ENCODE data around the gene SLC9A1.
"Not testable (repeated sequence)": the region's sequence is repeated elsewhere in the genome, so short reads cannot be mapped to it uniquely, and the experiment has no call there.

Gene SLC9A1

DNA sequence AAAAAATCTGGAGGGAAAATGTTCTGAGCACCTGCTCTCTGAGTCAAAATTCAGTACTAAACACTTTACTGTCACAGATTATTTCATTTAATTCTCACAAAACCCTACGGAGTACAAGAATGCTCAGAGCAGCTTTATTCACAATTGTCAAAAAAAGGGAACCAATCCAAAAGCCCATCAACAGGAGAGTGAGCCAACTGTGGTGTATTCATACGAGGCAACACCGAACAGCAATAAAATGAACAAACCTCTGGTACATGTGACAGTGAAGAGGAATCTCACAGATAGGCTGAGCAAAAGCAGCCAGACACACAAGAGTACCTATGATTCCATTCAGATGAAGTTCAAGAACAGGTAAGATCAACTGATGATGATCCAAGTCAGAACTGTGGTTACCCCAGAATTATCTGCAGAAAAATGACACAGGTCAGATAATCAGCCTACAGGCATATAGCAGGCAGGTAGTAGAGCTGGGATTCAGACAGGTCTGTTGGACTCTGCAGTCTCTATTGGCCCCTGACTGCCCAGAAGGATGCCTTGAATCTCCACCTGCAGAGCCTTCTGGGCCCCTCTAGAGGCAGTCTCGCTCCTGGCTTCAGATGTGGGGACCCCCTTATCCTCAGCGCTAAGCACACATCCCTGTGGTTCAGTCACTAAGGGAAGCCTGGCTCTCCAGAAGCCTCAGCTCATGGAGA is 19.2 kb downstream of the SLC9A1 start:
- no peak for DNase-seq

DNA sequence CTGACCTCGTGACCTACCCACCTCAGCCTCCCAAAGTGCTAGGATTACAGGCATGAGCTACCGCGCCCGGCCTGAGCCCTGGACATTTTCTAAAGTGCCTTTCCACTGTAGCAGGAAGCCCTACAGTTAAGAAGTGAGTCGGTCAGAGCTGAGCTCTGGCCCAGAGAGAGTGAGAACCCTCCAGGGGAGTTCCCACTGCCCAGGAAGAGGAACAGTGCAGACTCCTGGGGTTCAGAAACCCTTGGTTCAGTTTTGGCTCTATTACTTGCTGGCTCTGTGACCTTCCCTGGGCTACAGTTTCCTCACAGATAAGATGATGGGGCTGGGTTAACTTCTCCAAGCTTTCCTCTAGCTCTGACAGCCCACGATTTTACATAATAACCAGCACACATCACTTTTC is 20.9 kb downstream of the SLC9A1 start:
- DNase-seq: no peak

DNA sequence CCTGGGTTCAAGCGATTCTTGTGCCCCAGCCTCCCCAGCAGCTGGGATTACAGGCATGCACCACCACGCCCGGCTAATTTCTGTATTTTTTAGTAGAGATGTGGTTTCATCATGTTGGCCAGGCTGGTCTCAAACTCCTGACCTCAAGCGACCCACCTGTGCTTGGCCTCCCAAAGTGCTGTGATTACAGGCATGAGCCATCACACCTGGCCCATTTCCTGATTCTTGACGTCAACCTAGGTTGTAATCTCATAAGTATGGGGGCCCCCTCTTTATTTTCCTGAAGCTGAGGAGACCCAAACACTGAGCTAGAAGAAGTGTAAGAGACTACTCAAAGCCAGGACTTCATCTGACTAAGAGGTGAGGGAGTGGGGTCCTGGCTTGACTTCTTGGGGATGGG is 21.8 kb downstream of the SLC9A1 start:
- no peak for DNase-seq

DNA sequence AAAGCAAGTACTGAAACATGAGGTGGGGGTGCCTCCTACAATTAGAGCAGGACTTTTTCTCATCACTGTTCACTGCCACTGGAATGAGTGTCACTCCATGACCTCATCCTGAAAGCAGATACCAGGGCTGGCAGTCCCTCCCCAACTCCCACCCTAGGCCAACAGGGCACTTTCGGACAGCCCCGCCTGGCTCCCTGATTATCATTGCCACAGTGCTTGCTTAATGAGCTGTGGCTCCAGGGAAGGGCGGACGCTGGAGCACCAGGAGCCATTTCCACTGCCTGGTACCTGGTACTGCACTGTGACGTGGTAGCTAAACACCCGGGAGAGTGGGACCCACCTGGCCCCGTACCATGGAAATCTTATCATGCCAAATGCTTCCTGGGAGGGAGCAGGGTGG is 22.3 kb downstream of the SLC9A1 start:
- DNase-seq: no peak

DNA sequence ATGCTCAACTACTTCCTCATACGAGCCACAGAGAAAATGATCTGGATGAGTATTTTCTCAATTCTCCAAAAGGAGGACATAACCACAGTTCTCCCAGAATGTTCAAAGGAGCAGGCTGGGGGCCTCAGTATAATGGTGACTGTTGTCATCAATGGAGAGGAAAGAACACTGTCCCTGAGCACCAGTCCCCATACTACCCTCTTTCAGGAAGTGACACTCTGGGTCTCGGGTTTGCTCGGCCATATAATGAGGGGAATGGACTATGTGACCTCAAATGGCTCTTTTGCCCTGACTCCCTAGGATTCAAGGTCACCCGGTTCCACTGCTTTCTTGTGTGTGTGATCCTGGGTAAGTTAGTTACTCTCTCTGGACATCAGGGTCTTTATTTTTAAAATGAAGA is 22.8 kb downstream of the SLC9A1 start:
- no peak for DNase-seq

DNA sequence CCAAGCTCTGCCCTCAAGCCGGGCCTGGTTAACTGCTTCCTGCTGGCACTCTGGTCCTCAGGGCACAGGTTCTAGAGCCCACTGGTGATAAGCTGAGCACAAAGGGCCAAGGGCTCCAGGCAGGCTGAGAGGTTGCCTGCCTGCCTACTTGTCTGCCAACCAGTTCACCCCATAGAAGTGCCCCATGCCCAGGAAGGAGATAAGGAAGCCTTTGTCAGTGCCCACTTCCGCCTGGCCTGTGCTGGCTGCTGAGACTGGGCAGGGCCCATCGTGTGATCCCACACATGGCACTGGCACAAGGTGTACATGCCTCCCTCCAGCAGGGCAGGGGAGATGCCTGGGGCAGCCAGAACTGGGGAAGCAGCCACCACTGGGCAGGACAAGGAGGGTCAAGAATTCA is 24.1 kb downstream of the SLC9A1 start:
- no peak for DNase-seq

DNA sequence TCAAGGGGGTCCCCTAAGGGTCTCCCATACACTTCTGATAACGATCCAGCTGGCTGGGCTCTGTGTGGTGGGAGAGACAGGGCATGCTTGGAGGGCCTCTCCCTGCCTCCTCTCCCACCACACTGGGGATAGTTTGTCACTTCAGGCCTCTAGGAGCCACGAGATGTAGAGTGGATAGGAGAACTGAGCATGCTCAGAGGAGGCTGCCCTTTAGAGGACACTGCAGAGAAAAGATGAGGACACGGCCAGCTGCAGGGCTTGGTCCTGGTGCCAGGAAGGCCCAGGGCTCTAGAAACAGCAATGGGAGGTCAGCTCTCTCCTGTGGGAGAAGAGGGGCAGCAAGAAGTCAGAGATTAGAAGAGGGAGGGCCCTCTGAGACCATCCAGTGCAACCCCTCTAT is 25.7 kb downstream of the SLC9A1 start:
- peak in 1 of 56 donors; percentile 19 for DNase-seq

DNA sequence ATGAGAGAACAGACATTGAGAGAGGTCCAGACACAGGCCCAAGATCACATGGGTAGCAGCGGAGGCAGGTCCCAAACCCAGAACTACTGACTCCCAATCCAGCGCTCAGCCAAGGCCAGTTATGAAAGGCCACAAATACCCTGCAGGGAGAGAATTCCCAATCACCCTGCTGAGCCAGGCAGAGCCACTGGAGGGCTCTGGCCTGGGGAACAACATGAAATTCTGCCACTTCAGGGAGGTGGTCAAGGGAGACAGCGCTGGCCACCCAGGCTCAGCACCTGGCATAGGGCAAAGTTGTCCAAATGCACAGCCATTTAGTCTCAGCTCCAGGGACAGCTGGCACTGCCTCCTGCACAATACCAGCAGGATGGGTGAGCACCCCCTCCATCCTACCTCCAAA is 27.5 kb downstream of the SLC9A1 start:
- DNase-seq: no peak

DNA sequence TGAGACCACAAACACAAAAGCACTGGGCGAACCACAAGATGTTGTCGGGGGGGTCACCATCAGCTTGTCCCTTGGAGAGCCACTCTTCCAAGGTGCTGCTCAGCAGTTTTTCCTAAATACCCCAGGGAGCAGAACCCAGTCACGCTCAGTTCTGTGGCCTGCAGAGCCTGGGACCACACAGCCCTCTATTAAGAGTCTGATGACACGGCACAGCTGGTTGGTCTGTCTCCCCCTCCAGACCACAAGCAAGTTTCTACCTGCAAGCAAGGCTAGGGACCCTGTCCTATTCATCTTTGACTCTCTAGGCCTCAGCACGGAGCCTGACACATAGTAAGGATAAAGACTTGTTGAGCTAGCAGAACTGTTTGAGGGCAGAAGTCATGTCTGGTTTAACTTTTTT is 28.5 kb downstream of the SLC9A1 start:
- DNase-seq: no peak

DNA sequence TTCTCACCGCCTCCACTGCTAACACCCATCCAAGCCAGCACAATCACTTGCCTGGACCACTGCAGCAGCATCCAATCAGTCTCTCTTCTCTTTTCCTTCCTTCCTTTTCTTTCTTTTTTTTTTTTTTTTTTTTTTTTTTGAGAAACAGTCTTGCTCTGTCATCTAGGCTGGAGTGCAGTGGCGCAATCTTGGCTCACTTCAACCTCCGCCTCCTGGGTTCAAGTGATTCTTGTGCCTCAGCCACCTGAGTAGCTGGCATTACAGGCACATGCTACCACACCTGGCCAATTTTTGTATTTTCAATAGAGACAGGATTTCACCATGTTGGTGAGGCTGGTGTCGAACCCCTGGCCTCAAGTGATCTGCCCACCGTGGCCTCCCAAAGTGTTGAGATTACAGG is 29.8 kb downstream of the SLC9A1 start:
- DNase-seq: not testable (repeated sequence)

DNA sequence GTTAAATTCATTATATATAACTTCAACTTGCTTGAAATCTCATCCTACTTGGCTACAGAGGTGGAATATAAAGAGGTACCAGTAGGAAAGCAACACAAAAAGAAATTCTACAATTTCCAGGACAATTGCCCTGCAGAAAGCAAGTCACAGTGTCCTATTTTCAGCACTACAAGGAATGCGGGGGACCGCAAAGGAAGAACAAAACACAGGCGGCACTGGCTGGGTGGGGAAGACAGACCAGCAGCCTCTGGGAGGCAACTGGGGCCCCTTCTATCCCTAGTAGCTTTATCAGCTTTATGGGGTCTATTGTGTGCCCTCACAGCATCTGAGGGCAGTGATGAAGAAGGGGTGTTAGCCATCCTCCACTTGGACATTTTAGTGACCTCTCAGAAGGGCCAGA is 30.5 kb downstream of the SLC9A1 start:
- DNase-seq: peak in 2 of 56 donors; percentile 10 to 13

DNA sequence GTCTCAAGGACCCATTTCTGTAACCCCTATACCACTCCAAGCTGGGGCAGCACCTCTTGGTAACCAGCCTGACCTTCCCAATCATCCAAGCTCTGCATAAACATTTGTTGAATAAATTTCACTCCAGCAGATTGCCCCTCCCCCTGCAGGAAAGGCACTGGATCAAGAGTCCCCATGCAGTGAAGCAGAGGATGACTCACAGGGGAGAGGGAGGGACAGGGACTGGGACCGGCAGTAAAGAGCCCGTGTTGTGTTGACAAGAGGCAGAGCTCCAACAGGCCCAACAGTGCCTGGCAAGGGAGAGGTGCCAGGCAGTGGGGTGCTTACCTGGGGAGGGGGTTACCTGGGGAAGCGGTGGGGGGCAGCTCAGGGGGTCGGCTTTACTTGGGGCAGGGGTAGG is 32.3 kb downstream of the SLC9A1 start:
- peak in 25 of 56 donors; percentile 11 to 71 (median 37) for DNase-seq

DNA sequence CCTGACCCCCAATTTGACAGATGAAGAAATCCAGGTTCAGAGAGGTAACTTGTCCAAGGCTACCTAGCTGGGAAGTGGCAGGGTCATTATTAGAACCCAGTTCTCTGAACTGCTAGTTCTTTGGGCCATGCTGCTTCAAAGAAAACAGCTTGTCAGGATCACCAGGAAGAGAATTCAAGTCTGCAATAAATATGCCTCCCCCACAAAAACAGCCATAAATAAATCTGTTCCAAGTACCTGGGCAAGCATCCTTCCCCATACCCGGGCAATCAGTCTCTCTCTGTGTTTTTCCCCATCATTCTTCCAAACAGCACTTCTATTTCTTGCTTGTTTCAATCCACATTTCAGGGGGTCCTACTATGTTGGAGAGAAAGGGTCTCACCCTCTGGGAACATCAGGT is 34.1 kb downstream of the SLC9A1 start:
- peak in 1 of 56 donors; percentile 11 for DNase-seq

DNA sequence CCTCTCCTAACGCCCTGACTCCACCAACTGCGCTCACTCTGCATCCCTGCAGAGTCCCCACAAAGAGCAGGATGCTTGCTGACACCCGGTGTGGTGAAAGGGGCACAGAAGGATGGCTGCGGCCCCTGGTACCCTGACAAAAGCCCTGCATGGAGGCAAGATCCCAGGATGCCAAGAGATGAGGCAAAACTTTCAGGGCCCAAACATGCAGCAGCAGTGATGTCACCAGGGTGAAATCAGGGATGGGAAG is 36.6 kb downstream of the SLC9A1 start:
- DNase-seq: no peak

DNA sequence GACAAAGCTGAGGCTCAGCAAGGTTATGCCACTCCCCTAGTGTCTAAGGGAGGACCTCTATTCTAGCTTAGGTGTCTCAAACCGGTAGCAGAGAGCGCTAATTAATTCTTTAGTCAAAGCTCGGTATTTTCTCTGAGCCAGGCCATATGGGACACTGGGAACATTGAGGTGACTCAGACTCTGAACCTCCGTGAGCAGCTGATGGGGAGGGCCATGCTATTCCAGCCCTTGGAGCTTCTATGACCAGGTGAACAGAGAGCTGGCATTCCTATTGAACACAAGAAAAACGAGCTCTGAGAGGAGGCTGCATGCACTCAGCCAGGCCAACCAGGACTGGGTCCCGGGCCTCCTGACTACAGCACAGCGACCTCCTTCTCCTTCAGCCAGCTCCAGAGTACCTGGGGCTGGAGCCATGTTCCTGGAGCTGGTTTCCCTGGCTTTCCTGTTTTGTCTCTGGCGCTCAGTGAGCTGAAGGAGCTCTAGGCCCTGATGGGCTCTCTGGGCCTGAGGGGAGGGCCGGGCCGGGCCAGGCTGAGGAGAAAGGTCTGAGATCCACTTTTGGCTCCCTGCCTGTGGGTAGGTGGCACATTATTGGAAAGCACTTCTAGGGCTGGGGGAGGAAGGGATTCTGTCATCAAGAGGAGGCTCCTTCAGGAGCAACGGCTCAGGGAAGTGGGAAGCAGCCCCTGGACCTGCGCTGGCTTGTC is 37.0 kb downstream of the SLC9A1 start:
- no peak for DNase-seq

DNA sequence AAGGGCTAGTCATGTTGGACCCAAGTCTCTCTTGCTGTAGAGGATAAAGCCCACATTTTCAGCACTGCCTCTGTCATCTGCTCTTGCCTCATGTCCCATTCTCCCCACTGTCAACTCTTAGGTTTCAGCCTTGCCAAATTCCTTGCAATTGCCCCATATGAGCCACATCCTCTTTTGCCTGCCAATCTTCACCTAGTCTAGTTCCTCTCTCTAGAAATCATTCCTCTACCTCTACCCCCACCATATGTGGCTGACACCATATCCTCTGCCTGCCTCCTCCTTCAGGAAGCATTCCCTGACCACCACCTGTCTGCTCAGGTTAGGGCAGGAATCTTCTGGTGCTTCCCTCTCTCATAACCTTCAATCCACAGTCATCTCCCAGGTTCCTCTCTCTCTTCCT is 38.2 kb downstream of the SLC9A1 start:
- DNase-seq: no peak

DNA sequence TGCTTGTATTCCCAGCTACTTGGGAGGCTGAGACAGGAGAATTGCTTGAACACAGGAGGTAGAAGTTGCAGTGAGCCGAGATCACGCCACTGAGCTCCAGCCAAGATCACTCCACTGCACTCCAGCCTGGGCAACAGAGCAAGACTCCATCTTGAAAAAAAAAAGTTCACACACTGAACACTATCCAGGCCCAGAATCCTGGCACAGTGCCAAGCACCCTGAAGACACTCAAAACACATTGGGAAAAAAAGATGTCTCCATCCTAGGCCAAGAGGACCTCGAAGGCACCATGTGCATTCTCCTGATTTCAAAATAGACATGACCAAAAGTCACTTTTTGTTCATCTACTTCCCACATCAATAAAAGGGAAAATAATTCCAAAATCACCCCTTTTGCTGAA is 38.7 kb downstream of the SLC9A1 start:
- peak in 1 of 56 donors; percentile 44 for DNase-seq

DNA sequence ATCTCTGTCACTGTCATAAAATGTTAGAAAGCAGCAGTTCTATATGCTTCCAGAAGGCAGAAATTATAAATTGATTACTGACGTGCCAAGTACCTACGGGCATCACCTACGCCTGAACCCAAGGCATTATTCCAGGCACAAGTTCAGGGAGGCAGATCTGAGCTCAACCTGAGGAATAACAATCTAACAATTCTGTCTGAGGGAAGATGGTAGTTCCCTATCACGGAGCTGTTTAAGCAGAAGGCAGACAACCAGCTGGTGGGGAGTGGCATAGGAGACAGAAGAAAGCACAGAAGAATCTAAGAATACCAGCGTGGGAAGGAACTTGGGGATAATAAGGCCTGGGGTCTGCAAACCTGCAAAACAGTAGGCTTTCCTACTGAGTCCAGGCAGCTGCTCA is 40.4 kb downstream of the SLC9A1 start:
- peak in 2 of 56 donors; percentile 14 to 40 for DNase-seq

DNA sequence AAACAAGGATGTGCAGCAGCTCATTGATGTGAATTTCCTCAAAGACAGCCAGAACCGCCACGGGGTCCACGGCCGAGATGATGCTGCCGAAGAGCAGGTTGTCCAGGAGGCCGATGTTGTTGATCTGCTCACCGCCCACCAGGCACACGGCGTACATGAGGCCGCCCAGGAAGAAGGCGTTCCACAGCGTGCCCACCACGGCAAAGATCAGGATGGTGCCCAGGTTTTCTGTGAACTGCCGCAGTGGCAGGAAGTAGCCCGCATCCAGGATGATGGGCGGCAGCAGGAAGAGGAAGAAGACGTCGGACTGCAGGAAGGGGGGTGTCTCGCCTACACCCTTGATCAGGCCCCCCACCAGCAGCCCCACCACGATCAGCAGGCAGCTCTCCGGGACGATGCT is 41.1 kb downstream of the SLC9A1 start:
- DNase-seq: no peak

DNA sequence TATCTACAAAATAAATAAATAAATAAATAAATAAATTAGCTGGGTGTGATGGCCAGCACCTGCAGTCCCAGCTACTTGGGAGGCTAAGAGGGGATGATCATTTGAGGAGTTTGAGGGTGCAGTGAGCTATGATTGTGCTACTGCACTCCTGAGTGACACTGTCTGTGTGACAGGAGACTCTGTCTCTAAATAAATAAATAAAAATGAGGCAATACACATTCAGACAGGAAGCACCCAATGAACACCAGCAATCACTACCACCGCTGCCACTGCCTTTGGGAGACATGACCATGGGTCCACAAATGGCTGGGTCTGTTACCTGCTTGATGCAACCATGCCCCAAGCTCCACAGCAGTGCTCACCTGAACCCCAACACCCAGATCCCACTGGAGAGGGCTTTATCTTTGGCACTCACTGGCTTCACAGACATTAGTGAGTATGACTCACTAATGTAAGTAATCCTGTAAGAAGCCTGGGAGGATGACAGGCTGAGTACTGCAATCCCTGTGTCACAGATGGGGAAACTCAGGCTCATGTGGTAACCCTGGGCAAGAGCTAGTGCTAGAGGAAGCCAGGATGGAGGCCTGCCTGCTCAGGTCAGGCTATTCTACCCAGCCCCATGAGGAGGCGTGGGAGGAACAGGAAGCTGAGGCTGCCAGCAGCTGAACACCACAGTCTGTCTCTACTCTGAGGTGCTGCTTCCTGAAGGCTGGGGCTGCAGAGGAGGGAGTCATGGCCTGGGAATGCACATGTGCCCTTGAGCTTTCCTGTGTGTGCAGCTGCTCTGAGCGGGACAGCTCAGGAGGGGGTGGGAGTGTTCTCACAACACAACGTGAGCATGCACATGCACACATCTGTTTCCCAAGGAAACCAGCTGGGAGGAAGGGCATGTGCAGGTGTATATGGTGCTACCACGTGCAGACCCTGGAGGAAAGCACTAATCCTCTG is 43.0 kb downstream of the SLC9A1 start:
- DNase-seq: peak in 15 of 56 donors; percentile 11 to 51 (median 27)

DNA sequence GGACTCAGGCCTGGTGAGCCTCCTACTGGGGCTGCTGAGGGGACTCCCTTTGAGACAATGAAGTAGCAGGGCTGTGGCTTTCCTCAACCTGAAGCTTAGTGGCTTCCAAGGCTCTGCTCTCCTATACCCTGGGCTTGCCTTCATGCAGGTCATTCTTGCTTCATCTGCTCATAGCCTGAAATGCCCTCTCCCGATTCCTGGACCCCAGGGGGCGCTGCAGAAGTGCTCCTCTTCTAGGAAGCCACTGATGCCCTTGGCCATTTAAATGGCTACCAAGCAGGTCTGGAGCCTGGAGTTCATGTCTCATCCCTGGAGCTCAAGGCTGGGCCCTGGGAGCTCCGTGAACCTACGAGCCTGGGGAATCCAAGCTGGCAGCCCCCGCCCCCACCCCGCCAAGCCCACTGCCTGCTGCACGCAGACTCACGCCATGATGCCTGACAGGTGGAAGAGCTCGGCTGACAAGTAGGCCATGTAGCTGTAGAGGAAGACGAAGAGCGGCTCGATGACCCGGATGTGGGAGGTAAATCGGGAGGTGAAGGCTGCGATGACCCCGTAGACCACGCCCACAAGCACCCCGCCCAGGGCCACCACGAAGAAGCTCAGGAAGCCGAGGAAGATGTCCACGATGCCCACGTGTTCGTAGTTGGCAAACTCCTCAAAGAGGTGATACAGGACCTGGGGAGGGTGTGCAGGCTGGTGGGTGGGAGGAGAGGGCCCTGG is 45.7 kb downstream of the SLC9A1 start:
- no peak for DNase-seq

DNA sequence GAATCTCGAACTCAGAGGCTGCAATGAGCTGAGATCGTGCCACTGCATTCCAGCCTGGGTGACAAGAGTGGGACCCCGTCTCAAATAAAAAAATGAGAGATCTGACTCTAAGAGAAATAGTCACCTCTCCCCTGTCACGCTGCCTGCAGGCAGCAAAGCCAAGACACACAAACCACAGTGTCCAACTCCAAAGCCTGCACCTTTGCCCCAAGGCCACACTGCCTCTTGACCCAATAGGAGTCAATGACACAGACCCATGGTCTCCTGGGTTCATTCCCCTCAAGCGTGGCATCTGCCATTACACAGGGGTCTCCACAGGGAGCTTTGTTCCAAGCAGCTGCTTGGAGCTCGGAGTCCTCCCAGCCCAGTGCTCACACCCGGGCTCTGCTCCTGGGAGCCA is 46.3 kb downstream of the SLC9A1 start:
- DNase-seq: no peak
